GM23338 (cell line): Measurements from ENCODE around the gene LARGE1. TPM values are rescaled to one million over a fixed set of nuclear protein-coding genes. Genes with fewer than 3 reads are reported as not detected.

Source experiments
- ATAC-seq: fragments of 200-7000 bp; cut with Tn5 transposase; 3 replicates; pipeline ENCODE4 v1.9.1; 2020
- DNase-seq: peaks from one replicate; pipeline ENCODE4 v3.0.0-alpha.2; 2015; ENCODE audit warnings: low spot score
- H2AFZ ChIP-seq: fragments of 200-600 bp; sonication (generic); 2 replicates; pipeline ENCODE4 v1.8.0; 2016; ENCODE audit warnings: antibody characterized with exemption, mild to moderate bottlenecking, moderate library complexity
- H3F3A ChIP-seq: fragments of 200-600 bp; sonication (generic); replicated peaks from 2 replicates; pipeline ENCODE4 v1.8.0; 2017; ENCODE audit warnings: antibody characterized with exemption, mixed run types, low read depth
- H3K27ac ChIP-seq: fragments of 200-600 bp; sonication (generic); 2 replicates; pipeline ENCODE4 v1.6.1; 2016; ENCODE audit warnings: low read depth
- H3K27me3 ChIP-seq: fragments of 200-600 bp; sonication (generic); 2 replicates; pipeline ENCODE4 v1.8.0; 2016; ENCODE audit warnings: mild to moderate bottlenecking, mixed run types, moderate library complexity; ENCODE audit not compliant: insufficient read depth
- H3K36me3 ChIP-seq: fragments of 200-600 bp; sonication (generic); 2 replicates; pipeline ENCODE4 v1.8.0; 2016; ENCODE audit warnings: mild to moderate bottlenecking; ENCODE audit not compliant: insufficient read depth
- H3K4me1 ChIP-seq: fragments of 200-600 bp; sonication (generic); 2 replicates; pipeline ENCODE4 v1.8.0; 2016; ENCODE audit warnings: mild to moderate bottlenecking, moderate library complexity; ENCODE audit not compliant: insufficient read depth
- H3K4me2 ChIP-seq: fragments of 200-600 bp; sonication (generic); 2 replicates; pipeline ENCODE4 v1.7.1; 2017; ENCODE audit warnings: mixed run types
- H3K4me3 ChIP-seq: fragments of 200-600 bp; sonication (generic); 2 replicates; pipeline ENCODE4 v1.6.1; 2016; ENCODE audit warnings: mixed run types
- H3K79me2 ChIP-seq: fragments of 200-600 bp; sonication (generic); replicated peaks from 2 replicates; pipeline ENCODE4 v1.8.0; 2017; ENCODE audit warnings: mild to moderate bottlenecking; ENCODE audit not compliant: insufficient read depth
- H3K9me2 ChIP-seq: fragments of 200-600 bp; sonication (generic); 2 replicates; pipeline ENCODE4 v1.8.0; 2017; ENCODE audit not compliant: insufficient read depth
- H4K20me1 ChIP-seq: fragments of 200-600 bp; sonication (generic); replicated peaks from 2 replicates; pipeline ENCODE4 v1.8.0; 2017; ENCODE audit warnings: mild to moderate bottlenecking; ENCODE audit not compliant: insufficient read depth
- H3K27ac Mint-ChIP-seq: 2 replicates; pipeline ENCODE4 v1.8.0; 2020; ENCODE audit warnings: inconsistent platforms, mild to moderate bottlenecking, moderate library complexity, mixed read lengths
- H3K27me3 Mint-ChIP-seq: 3 replicates; pipeline ENCODE4 v1.8.0; 2022; ENCODE audit warnings: low read depth, mild to moderate bottlenecking, moderate library complexity, mixed read lengths, inconsistent platforms; ENCODE audit not compliant: insufficient read depth, poor library complexity
- H3K36me3 Mint-ChIP-seq: 3 replicates; pipeline ENCODE4 v1.8.0; 2021; ENCODE audit warnings: low read depth, mild to moderate bottlenecking, inconsistent platforms, moderate library complexity, mixed read lengths
- H3K4me1 Mint-ChIP-seq: 3 replicates; pipeline ENCODE4 v1.8.0; 2020; ENCODE audit warnings: mild to moderate bottlenecking, inconsistent platforms, mixed read lengths
- H3K4me3 Mint-ChIP-seq: 3 replicates; pipeline ENCODE4 v1.8.0; 2021; ENCODE audit warnings: moderate library complexity, mild to moderate bottlenecking, inconsistent platforms, mixed read lengths
- H3K9me3 Mint-ChIP-seq: 3 replicates; pipeline ENCODE4 v1.8.0; 2020; ENCODE audit warnings: moderate library complexity, mild to moderate bottlenecking, inconsistent platforms, mixed read lengths
- CREB1 ChIP-seq: fragments of 250-450 bp; sonication (Bioruptor Pico); IDR thresholded peaks from 2 replicates; pipeline ENCODE4 v1.5.0; 2020; ENCODE audit warnings: low read depth, mild to moderate bottlenecking, moderate library complexity
- EZH2 ChIP-seq: fragments of 200-600 bp; sonication (generic); IDR thresholded peaks from one replicate; pipeline ENCODE4 v1.8.0; 2017; ENCODE audit warnings: antibody characterized with exemption, mild to moderate bottlenecking, low read depth; ENCODE audit not compliant: unreplicated experiment
- JUNB ChIP-seq: IDR thresholded peaks from one replicate; pipeline ENCODE4 v1.6.1; 2016; ENCODE audit warnings: antibody characterized with exemption; ENCODE audit not compliant: unreplicated experiment
- STAT1 ChIP-seq: IDR thresholded peaks from one replicate; pipeline ENCODE4 v1.6.1; 2016; ENCODE audit warnings: antibody characterized with exemption; ENCODE audit not compliant: unreplicated experiment
- ZNF114 ChIP-seq: fragments of 250-450 bp; sonication (Bioruptor Pico); IDR thresholded peaks from 2 replicates; pipeline ENCODE4 v1.5.0; 2020; ENCODE audit warnings: mild to moderate bottlenecking, moderate library complexity
- polyA plus RNA-seq: library from polyadenylated mRNA; unstranded; fragments of >200 nt; fragmentation: Nextera tagmentation; extraction: Ambion mirVana; gene quantifications from 2 replicates; pipeline ENCODE4 v1.2.1, GENCODE V29; 2016
- total RNA-seq: library from RNA; depleted of rRNA; stranded (reverse); fragments of >200 nt; shearing (Covaris generic); gene quantifications from 2 replicates; pipeline ENCODE4 v1.2.3, GENCODE V29; 2014
- TF ChIP-seq, protein P1 (sequence below): IDR thresholded peaks from 2 replicates; pipeline ENCODE4 v1.6.1; 2016; ENCODE audit warnings: antibody characterized with exemption
- TF ChIP-seq, protein P2 (sequence below): IDR thresholded peaks from one replicate; pipeline ENCODE4 v1.6.1; 2018; ENCODE audit warnings: antibody characterized with exemption; ENCODE audit not compliant: unreplicated experiment
- TF ChIP-seq, protein P3 (sequence below): fragments of 250-450 bp; sonication (Bioruptor Pico); IDR thresholded peaks from 2 replicates; pipeline ENCODE4 v1.5.0; 2020; ENCODE audit warnings: mild to moderate bottlenecking, moderate library complexity

Gene LARGE1
- total and polyA plus RNA-seq, 2 experiments from 2014 or later: 12.8 to 75.6 TPM

DNA sequence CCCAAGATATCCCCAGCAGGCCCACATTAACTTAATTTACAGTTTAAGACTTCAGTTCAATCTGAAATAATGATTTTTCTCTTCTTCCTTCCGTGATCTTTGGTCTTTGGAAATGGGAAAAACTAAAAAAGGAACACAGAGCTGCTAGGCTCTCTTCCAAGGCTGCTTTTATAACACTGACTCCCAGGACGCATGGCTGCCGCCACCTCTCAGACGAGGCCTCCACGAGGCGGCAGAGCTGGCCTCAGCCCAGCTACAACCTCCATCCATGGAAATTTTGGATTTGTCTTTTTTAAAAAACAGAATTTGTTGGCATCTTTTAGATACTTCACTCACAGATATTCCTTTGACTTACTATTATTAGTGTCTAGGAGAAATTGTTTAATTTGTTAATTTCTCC is 476.6 kb downstream of the LARGE1 start:
- no peak overlapping the region for H3K4me3 ChIP-seq
- no peak overlapping the region for H3K27ac ChIP-seq
- H3F3A ChIP-seq: no peaks in the 10 kb centered on the region
- no peaks in the 10 kb centered on the region; the same call in none of the 2 replicates for H4K20me1 ChIP-seq
- no peak overlapping the region for H3K27ac Mint-ChIP-seq
- H3K9me3 Mint-ChIP-seq: no peaks in the 10 kb centered on the region; the same call in 2 of the 3 replicates
- no peaks in the 10 kb centered on the region for H3K9me2 ChIP-seq
- no peak overlapping the region for H3K4me3 Mint-ChIP-seq
- no peaks in the 10 kb centered on the region for H3K27me3 ChIP-seq
- H3K4me2 ChIP-seq: no peak overlapping the region
- ATAC-seq (no peak), DNase-seq (no peak)
- TF ChIP-seq CREB1 (CRISPR knock-in tag) (no peak), ZNF114 (CRISPR knock-in tag) (no peak), EZH2 (no peak)
- TF ChIP-seq, protein P1, sequence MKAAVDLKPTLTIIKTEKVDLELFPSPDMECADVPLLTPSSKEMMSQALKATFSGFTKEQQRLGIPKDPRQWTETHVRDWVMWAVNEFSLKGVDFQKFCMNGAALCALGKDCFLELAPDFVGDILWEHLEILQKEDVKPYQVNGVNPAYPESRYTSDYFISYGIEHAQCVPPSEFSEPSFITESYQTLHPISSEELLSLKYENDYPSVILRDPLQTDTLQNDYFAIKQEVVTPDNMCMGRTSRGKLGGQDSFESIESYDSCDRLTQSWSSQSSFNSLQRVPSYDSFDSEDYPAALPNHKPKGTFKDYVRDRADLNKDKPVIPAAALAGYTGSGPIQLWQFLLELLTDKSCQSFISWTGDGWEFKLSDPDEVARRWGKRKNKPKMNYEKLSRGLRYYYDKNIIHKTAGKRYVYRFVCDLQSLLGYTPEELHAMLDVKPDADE: no peak
- TF ChIP-seq, protein P2, sequence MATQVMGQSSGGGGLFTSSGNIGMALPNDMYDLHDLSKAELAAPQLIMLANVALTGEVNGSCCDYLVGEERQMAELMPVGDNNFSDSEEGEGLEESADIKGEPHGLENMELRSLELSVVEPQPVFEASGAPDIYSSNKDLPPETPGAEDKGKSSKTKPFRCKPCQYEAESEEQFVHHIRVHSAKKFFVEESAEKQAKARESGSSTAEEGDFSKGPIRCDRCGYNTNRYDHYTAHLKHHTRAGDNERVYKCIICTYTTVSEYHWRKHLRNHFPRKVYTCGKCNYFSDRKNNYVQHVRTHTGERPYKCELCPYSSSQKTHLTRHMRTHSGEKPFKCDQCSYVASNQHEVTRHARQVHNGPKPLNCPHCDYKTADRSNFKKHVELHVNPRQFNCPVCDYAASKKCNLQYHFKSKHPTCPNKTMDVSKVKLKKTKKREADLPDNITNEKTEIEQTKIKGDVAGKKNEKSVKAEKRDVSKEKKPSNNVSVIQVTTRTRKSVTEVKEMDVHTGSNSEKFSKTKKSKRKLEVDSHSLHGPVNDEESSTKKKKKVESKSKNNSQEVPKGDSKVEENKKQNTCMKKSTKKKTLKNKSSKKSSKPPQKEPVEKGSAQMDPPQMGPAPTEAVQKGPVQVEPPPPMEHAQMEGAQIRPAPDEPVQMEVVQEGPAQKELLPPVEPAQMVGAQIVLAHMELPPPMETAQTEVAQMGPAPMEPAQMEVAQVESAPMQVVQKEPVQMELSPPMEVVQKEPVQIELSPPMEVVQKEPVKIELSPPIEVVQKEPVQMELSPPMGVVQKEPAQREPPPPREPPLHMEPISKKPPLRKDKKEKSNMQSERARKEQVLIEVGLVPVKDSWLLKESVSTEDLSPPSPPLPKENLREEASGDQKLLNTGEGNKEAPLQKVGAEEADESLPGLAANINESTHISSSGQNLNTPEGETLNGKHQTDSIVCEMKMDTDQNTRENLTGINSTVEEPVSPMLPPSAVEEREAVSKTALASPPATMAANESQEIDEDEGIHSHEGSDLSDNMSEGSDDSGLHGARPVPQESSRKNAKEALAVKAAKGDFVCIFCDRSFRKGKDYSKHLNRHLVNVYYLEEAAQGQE: no peak
- H3K4me1 ChIP-seq: no peaks in the 10 kb centered on the region
- H3K36me3 ChIP-seq: no peaks in the 10 kb centered on the region
- peaks cover 6% of the 10 kb centered on the region for H3K27me3 Mint-ChIP-seq
- no peaks in the 10 kb centered on the region for H3K79me2 ChIP-seq
- H2AFZ ChIP-seq: no peak overlapping the region
- H3K4me1 Mint-ChIP-seq: no peaks in the 10 kb centered on the region; the same call in 2 of the 3 replicates
- no peaks in the 10 kb centered on the region for H3K36me3 Mint-ChIP-seq

DNA sequence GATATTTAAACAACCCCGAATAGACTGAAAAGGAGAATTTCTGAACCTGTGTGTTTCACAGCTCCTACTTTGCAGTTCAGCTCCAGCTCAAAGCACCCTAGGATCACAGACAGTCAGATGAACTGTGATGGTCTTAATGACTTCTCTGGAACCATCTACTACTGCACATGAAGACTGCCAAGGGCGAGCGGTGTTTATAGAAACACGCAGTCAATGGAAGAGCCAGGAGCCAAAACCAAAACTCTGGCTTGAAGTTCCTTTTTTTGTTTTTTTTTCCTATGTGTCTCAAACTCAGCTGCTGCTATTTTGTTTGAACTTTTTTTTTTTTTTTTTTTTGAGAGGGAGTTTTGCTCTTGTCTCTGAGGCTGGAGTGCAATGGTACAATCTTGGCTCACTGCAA is 479.5 kb downstream of the LARGE1 start:
- Histone ChIP-seq H3K27ac (no peak overlapping the region), H3K36me3 (no peaks in the 10 kb centered on the region), H3K9me2 (no peaks in the 10 kb centered on the region), H3K79me2 (no peaks in the 10 kb centered on the region), H3K4me3 (no peak overlapping the region), H3K4me2 (no peak overlapping the region), H3K4me1 (peaks cover 21% of the 10 kb centered on the region), H3F3A (no peaks in the 10 kb centered on the region), H2AFZ (no peak overlapping the region), H3K27me3 (no peaks in the 10 kb centered on the region), H4K20me1 (peaks cover 3% of the 10 kb centered on the region; the same call in 1 of the 2 replicates)
- Mint-ChIP-seq H3K4me3 (no peak overlapping the region), H3K27ac (no peak overlapping the region), H3K27me3 (peaks cover 4% of the 10 kb centered on the region), H3K4me1 (peaks cover 26% of the 10 kb centered on the region), H3K36me3 (no peaks in the 10 kb centered on the region), H3K9me3 (no peaks in the 10 kb centered on the region; the same call in 2 of the 3 replicates)
- ATAC-seq (no peak), DNase-seq (no peak)
- TF ChIP-seq, protein P3, sequence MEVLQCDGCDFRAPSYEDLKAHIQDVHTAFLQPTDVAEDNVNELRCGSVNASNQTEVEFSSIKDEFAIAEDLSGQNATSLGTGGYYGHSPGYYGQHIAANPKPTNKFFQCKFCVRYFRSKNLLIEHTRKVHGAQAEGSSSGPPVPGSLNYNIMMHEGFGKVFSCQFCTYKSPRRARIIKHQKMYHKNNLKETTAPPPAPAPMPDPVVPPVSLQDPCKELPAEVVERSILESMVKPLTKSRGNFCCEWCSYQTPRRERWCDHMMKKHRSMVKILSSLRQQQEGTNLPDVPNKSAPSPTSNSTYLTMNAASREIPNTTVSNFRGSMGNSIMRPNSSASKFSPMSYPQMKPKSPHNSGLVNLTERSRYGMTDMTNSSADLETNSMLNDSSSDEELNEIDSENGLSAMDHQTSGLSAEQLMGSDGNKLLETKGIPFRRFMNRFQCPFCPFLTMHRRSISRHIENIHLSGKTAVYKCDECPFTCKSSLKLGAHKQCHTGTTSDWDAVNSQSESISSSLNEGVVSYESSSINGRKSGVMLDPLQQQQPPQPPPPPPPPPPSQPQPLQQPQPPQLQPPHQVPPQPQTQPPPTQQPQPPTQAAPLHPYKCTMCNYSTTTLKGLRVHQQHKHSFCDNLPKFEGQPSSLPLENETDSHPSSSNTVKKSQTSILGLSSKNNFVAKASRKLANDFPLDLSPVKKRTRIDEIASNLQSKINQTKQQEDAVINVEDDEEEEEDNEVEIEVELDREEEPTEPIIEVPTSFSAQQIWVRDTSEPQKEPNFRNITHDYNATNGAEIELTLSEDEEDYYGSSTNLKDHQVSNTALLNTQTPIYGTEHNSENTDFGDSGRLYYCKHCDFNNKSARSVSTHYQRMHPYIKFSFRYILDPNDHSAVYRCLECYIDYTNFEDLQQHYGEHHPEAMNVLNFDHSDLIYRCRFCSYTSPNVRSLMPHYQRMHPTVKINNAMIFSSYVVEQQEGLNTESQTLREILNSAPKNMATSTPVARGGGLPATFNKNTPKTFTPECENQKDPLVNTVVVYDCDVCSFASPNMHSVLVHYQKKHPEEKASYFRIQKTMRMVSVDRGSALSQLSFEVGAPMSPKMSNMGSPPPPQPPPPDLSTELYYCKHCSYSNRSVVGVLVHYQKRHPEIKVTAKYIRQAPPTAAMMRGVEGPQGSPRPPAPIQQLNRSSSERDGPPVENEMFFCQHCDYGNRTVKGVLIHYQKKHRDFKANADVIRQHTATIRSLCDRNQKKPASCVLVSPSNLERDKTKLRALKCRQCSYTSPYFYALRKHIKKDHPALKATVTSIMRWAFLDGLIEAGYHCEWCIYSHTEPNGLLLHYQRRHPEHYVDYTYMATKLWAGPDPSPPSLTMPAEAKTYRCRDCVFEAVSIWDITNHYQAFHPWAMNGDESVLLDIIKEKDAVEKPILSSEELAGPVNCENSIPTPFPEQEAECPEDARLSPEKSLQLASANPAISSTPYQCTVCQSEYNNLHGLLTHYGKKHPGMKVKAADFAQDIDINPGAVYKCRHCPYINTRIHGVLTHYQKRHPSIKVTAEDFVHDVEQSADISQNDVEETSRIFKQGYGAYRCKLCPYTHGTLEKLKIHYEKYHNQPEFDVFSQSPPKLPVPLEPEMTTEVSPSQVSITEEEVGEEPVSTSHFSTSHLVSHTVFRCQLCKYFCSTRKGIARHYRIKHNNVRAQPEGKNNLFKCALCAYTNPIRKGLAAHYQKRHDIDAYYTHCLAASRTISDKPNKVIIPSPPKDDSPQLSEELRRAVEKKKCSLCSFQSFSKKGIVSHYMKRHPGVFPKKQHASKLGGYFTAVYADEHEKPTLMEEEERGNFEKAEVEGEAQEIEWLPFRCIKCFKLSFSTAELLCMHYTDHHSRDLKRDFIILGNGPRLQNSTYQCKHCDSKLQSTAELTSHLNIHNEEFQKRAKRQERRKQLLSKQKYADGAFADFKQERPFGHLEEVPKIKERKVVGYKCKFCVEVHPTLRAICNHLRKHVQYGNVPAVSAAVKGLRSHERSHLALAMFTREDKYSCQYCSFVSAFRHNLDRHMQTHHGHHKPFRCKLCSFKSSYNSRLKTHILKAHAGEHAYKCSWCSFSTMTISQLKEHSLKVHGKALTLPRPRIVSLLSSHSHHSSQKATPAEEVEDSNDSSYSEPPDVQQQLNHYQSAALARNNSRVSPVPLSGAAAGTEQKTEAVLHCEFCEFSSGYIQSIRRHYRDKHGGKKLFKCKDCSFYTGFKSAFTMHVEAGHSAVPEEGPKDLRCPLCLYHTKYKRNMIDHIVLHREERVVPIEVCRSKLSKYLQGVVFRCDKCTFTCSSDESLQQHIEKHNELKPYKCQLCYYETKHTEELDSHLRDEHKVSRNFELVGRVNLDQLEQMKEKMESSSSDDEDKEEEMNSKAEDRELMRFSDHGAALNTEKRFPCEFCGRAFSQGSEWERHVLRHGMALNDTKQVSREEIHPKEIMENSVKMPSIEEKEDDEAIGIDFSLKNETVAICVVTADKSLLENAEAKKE (CRISPR knock-in tag): no peak
- TF ChIP-seq STAT1: no peak
- no peak for TF ChIP-seq JUNB
- no peak for TF ChIP-seq ZNF114 (CRISPR knock-in tag)
